NCI-H2171 (cell line): ENCODE measurements around the gene ARFGAP2.
"Not testable (repeated sequence)": the region's sequence is repeated elsewhere in the genome, so short reads cannot be mapped to it uniquely, and the experiment has no call there.

ENCODE experiments used
- DNase-seq: peaks from one replicate; lab custom pipeline; 2025; lab: John Stamatoyannopoulos, UW

The ARFGAP2 gene

GRCh38 chr11:47176328-47177228, at the start of gene ARFGAP2:
ARFGAP2 (minus strand) TSS chr11:47176879; CDS start chr11:47176853, 26 bp downstream.
- DNase-seq: peak; percentile 94

GRCh38 chr11:47225552-47226400, 49.1 kb upstream of the ARFGAP2 start:
- DNase-seq: no peak

GRCh38 chr11:47222696-47223095, 46.0 kb upstream of the ARFGAP2 start:
- DNase-seq: no peak

GRCh38 chr11:47220401-47220821, 43.7 kb upstream of the ARFGAP2 start:
- DNase-seq: no peak

GRCh38 chr11:47216121-47216798, 39.6 kb upstream of the ARFGAP2 start:
- no peak for DNase-seq

- DNase-seq: no peak
Measured at GRCh38 chr11:47215366-47215910, 38.8 kb upstream of the ARFGAP2 start.

GRCh38 chr11:47213950-47214565, 37.4 kb upstream of the ARFGAP2 start:
- DNase-seq: peak; percentile 87

- DNase-seq: no peak
Measured at GRCh38 chr11:47212938-47213337, 36.3 kb upstream of the ARFGAP2 start.

- DNase-seq: no peak
Measured at GRCh38 chr11:47208628-47209027, 31.9 kb upstream of the ARFGAP2 start.

GRCh38 chr11:47208008-47208552, 31.4 kb upstream of the ARFGAP2 start:
- DNase-seq: not testable (repeated sequence)

GRCh38 chr11:47207459-47207858, 30.8 kb upstream of the ARFGAP2 start:
- DNase-seq: no peak

GRCh38 chr11:47206577-47206976, 29.9 kb upstream of the ARFGAP2 start:
- not testable (repeated sequence) for DNase-seq

- no peak for DNase-seq
Measured at GRCh38 chr11:47204637-47204989, 27.9 kb upstream of the ARFGAP2 start.

GRCh38 chr11:47202576-47202975, 25.9 kb upstream of the ARFGAP2 start:
- no peak for DNase-seq

GRCh38 chr11:47201015-47201414, 24.3 kb upstream of the ARFGAP2 start:
- DNase-seq: no peak

GRCh38 chr11:47198161-47198560, 21.5 kb upstream of the ARFGAP2 start:
- not testable (repeated sequence) for DNase-seq

- DNase-seq: no peak
Measured at GRCh38 chr11:47192111-47192510, 15.4 kb upstream of the ARFGAP2 start.

GRCh38 chr11:47191137-47191536, 14.5 kb upstream of the ARFGAP2 start:
- DNase-seq: not testable (repeated sequence)

GRCh38 chr11:47189100-47189834, 12.6 kb upstream of the ARFGAP2 start:
- DNase-seq: no peak

GRCh38 chr11:47188259-47188658, 11.6 kb upstream of the ARFGAP2 start:
- no peak for DNase-seq
